Hepatocyte (in vitro differentiated cells): ENCODE measurements around the gene ATP8A2.

Experiments
- CTCF ChIP-seq: fragments of 200-600 bp; sonication (generic); IDR thresholded peaks from 2 replicates; pipeline ENCODE4 v1.5.1; 2016; ENCODE audit warnings: antibody characterized with exemption, mild to moderate bottlenecking; ENCODE audit not compliant: poor library complexity
- EZH2 ChIP-seq: fragments of 200-600 bp; sonication (generic); IDR thresholded peaks from 2 replicates; pipeline ENCODE4 v1.6.1; 2016; ENCODE audit warnings: antibody characterized with exemption, mild to moderate bottlenecking, borderline replicate concordance

- TF ChIP-seq CTCF = no peak
- TF ChIP-seq EZH2 = no peak
These were observed 166.5 kb downstream of the ATP8A2 start for GRCh38 chr13:25538276-25538675.
